ENCODE results near the gene TP73. TPM values are rescaled to one million over a fixed set of nuclear protein-coding genes. Genes with fewer than 3 reads are reported as not detected.

Gene TP73
- total and polyA plus RNA-seq, 5 experiments from 2014 or later: 0.04 to 0.06 TPM; not detected in 3

GRCh38 chr1:3706651-3707297 lies 54.5 kb downstream of the TP73 start:
- POLR2A ChIA-PET: no interaction called here
- DNase-seq (no peak), ATAC-seq (no peak)
- H3K27me3 Mint-ChIP-seq: peaks cover 3 to 30% (median 10%) of the 10 kb centered on the region in 5 donors
- no peak overlapping the region for H3K27ac Mint-ChIP-seq
- no peak overlapping the region for H3K4me3 Mint-ChIP-seq
- peaks cover 2 to 9% (median 7%) of the 10 kb centered on the region in 4 donors for H3K4me1 Mint-ChIP-seq
- H3K9me3 Mint-ChIP-seq: no peaks in the 10 kb centered on the region
- no peaks in the 10 kb centered on the region for H3K36me3 Mint-ChIP-seq

- H3K36me3 Mint-ChIP-seq: no peaks in the 10 kb centered on the region
- no peak overlapping the region for H3K4me3 Mint-ChIP-seq
- no peak overlapping the region for H3K27ac Mint-ChIP-seq
- POLR2A ChIA-PET: no interaction called here
- DNase-seq: no peak
- no peaks in the 10 kb centered on the region for H3K9me3 Mint-ChIP-seq
- ATAC-seq: no peak
- peaks cover 3 to 36% (median 16%) of the 10 kb centered on the region in 5 donors for H3K27me3 Mint-ChIP-seq
- H3K4me1 Mint-ChIP-seq: peaks cover 2 to 9% (median 7%) of the 10 kb centered on the region in 4 donors
Measured at GRCh38 chr1:3707298-3707938, 55.1 kb downstream of the TP73 start.

GRCh38 chr1:3707939-3708328 lies 55.6 kb downstream of the TP73 start:
- POLR2A ChIA-PET: no interaction called here
- no peak overlapping the region for H3K27ac Mint-ChIP-seq
- no peaks in the 10 kb centered on the region for H3K9me3 Mint-ChIP-seq
- ATAC-seq (no peak), DNase-seq (no peak)
- peaks cover 3 to 36% (median 17%) of the 10 kb centered on the region in 5 donors for H3K27me3 Mint-ChIP-seq
- no peaks in the 10 kb centered on the region for H3K36me3 Mint-ChIP-seq
- H3K4me3 Mint-ChIP-seq: no peak overlapping the region
- peaks cover 2 to 9% (median 7%) of the 10 kb centered on the region in 4 donors for H3K4me1 Mint-ChIP-seq

- peaks cover 3 to 36% (median 17%) of the 10 kb centered on the region in 5 donors for H3K27me3 Mint-ChIP-seq
Measured at GRCh38 chr1:3708791-3709190, 56.5 kb downstream of the TP73 start.

GRCh38 chr1:3710251-3710650 lies 57.9 kb downstream of the TP73 start:
- peaks cover 3 to 36% (median 17%) of the 10 kb centered on the region in 5 donors for H3K27me3 Mint-ChIP-seq
- ATAC-seq (no peak), DNase-seq (no peak)
- no peak overlapping the region for H3K27ac Mint-ChIP-seq
- POLR2A ChIA-PET: no interaction called here
- no peak overlapping the region for H3K4me3 Mint-ChIP-seq
- no peaks in the 10 kb centered on the region for H3K9me3 Mint-ChIP-seq
- no peaks in the 10 kb centered on the region for H3K4me1 Mint-ChIP-seq
- no peaks in the 10 kb centered on the region for H3K36me3 Mint-ChIP-seq

More at GRCh38 chr1:3708791-3709190, 56.5 kb downstream of the TP73 start:
- Mint-ChIP-seq H3K4me3 (no peak overlapping the region), H3K4me1 (peaks cover 2 to 6% (median 6%) of the 10 kb centered on the region in 4 donors), H3K27ac (no peak overlapping the region), H3K36me3 (no peaks in the 10 kb centered on the region), H3K9me3 (no peaks in the 10 kb centered on the region)
- POLR2A ChIA-PET: no interaction called here
- no peak for DNase-seq
- ATAC-seq: no peak

GRCh38 chr1:3711381-3711779 lies 59.1 kb downstream of the TP73 start:
- no peak overlapping the region for H3K4me3 Mint-ChIP-seq
- DNase-seq (no peak), ATAC-seq (no peak)
- no peak overlapping the region for H3K27ac Mint-ChIP-seq
- peaks cover 3 to 40% (median 17%) of the 10 kb centered on the region in 5 donors for H3K27me3 Mint-ChIP-seq
- no peaks in the 10 kb centered on the region for H3K9me3 Mint-ChIP-seq
- no peaks in the 10 kb centered on the region for H3K4me1 Mint-ChIP-seq
- H3K36me3 Mint-ChIP-seq: no peaks in the 10 kb centered on the region
- POLR2A ChIA-PET: no interaction called here

- DNase-seq: no peak
- H3K27me3 Mint-ChIP-seq: peaks cover 5 to 42% (median 17%) of the 10 kb centered on the region in 5 donors
- POLR2A ChIA-PET: no interaction called here
- no peaks in the 10 kb centered on the region for H3K36me3 Mint-ChIP-seq
- no peak for ATAC-seq
- H3K4me1 Mint-ChIP-seq: no peaks in the 10 kb centered on the region
- no peaks in the 10 kb centered on the region for H3K9me3 Mint-ChIP-seq
- H3K27ac Mint-ChIP-seq: no peak overlapping the region
- no peak overlapping the region for H3K4me3 Mint-ChIP-seq
Measured at GRCh38 chr1:3711780-3712451, 59.6 kb downstream of the TP73 start.

- ATAC-seq (no peak), DNase-seq (no peak)
- POLR2A ChIA-PET: no interaction called here
- Mint-ChIP-seq H3K4me3 (no peak overlapping the region), H3K9me3 (no peaks in the 10 kb centered on the region), H3K36me3 (no peaks in the 10 kb centered on the region), H3K27me3 (peaks cover 5 to 37% (median 13%) of the 10 kb centered on the region in 5 donors), H3K27ac (no peak overlapping the region), H3K4me1 (no peaks in the 10 kb centered on the region)
Measured at GRCh38 chr1:3712573-3713535, 60.5 kb downstream of the TP73 start.

- no peaks in the 10 kb centered on the region for H3K9me3 Mint-ChIP-seq
- H3K4me1 Mint-ChIP-seq: no peaks in the 10 kb centered on the region
- no peaks in the 10 kb centered on the region for H3K36me3 Mint-ChIP-seq
- POLR2A ChIA-PET: no interaction called here
- peaks cover 5 to 31% (median 13%) of the 10 kb centered on the region in 5 donors for H3K27me3 Mint-ChIP-seq
- H3K4me3 Mint-ChIP-seq: no peak overlapping the region
- H3K27ac Mint-ChIP-seq: no peak overlapping the region
- ATAC-seq (no peak), DNase-seq (no peak)
Measured at GRCh38 chr1:3713840-3714239, 61.5 kb downstream of the TP73 start.

- POLR2A ChIA-PET: no interaction called here
- Mint-ChIP-seq H3K4me3 (no peak overlapping the region), H3K4me1 (no peaks in the 10 kb centered on the region)
Measured at GRCh38 chr1:3714284-3714741, 62.0 kb downstream of the TP73 start.

GRCh38 chr1:3714814-3715213 lies 62.5 kb downstream of the TP73 start:
- no peak overlapping the region for H3K4me3 Mint-ChIP-seq
- DNase-seq (no peak), ATAC-seq (no peak)
- no peaks in the 10 kb centered on the region for H3K9me3 Mint-ChIP-seq
- no peaks in the 10 kb centered on the region for H3K4me1 Mint-ChIP-seq
- peaks cover 5 to 23% (median 13%) of the 10 kb centered on the region in 5 donors for H3K27me3 Mint-ChIP-seq
- POLR2A ChIA-PET: no interaction called here
- no peak overlapping the region for H3K27ac Mint-ChIP-seq
- no peaks in the 10 kb centered on the region for H3K36me3 Mint-ChIP-seq

More at GRCh38 chr1:3714284-3714741, 62.0 kb downstream of the TP73 start:
- no peak overlapping the region for H3K27ac Mint-ChIP-seq
- no peaks in the 10 kb centered on the region for H3K36me3 Mint-ChIP-seq
- DNase-seq (no peak), ATAC-seq (no peak)
- peaks cover 5 to 28% (median 13%) of the 10 kb centered on the region in 5 donors for H3K27me3 Mint-ChIP-seq
- H3K9me3 Mint-ChIP-seq: no peaks in the 10 kb centered on the region

GRCh38 chr1:3716351-3716750 lies 64.0 kb downstream of the TP73 start:
- POLR2A ChIA-PET: no interaction called here
- H3K9me3 Mint-ChIP-seq: no peaks in the 10 kb centered on the region

More at GRCh38 chr1:3716351-3716750, 64.0 kb downstream of the TP73 start:
- DNase-seq: no peak
- Mint-ChIP-seq H3K27ac (no peak overlapping the region), H3K36me3 (no peaks in the 10 kb centered on the region), H3K4me3 (no peak overlapping the region), H3K27me3 (peaks cover 2 to 14% (median 9%) of the 10 kb centered on the region in 5 donors), H3K4me1 (peaks cover 0 to 2% (median 0%) of the 10 kb centered on the region in 4 donors)
- ATAC-seq: no peak
